Right atrium auricular region (tissue), 2 donors: ENCODE measurements around the gene C2CD3. TPM values are rescaled to one million over a fixed set of nuclear protein-coding genes. Genes with fewer than 3 reads are reported as not detected.
"Not testable (repeated sequence)": the region's sequence is repeated elsewhere in the genome, so short reads cannot be mapped to it uniquely, and the experiment has no call there.

Experiments
- DNase-seq: peaks from one replicate; pipeline ENCODE4 v3.0.0-alpha.2; 2019; ENCODE audit warnings: low spot score
- H3K27ac ChIP-seq, 2 donors: fragments of 200-600 bp; sonication (generic); 1 replicate in 1 of 2; 2 replicates in 1 of 2; pipeline ENCODE4 v1.5.1; 2016 to 2019
- H3K27me3 ChIP-seq, 2 donors: fragments of 200-600 bp; sonication (generic); one replicate each; pipeline versions ENCODE4 v1.5.1 to v1.6.0; 2017 to 2019
- H3K36me3 ChIP-seq: fragments of 200-600 bp; sonication (generic); one replicate; pipeline ENCODE4 v1.5.1; 2016
- H3K4me1 ChIP-seq, 2 donors: fragments of 200-600 bp; sonication (generic); one replicate each; pipeline versions ENCODE4 v1.5.1 to v1.6.0; 2017 to 2019
- H3K4me3 ChIP-seq, 2 donors: fragments of 200-600 bp; sonication (generic); 1 replicate in 1 of 2; 2 replicates in 1 of 2; pipeline ENCODE4 v1.5.1; 2017 to 2019; ENCODE audit warnings: mild to moderate bottlenecking in 1 of 2, moderate library complexity in 1 of 2
- H3K9me3 ChIP-seq, 2 donors: fragments of 200-600 bp; sonication (generic); one replicate each; pipeline ENCODE4 v1.5.1; 2019
- CTCF ChIP-seq, 2 donors: fragments of 200-600 bp; sonication (generic); IDR thresholded peaks; one replicate each; pipeline ENCODE4 v1.5.1; 2019; ENCODE audit warnings: antibody characterized with exemption in 2 of 2
- total RNA-seq, 2 donors: library from RNA; depleted of rRNA; stranded (reverse); fragments of >200 nt; gene quantifications; one replicate each; pipeline ENCODE4 v1.1.0, GENCODE V29; 2016

Gene C2CD3
- total RNA-seq, 2 donors from 2014 or later: 15.0 to 15.4 TPM

- no peak for TF ChIP-seq CTCF (IDR thresholded peaks at IDR 0.05)
- H3K4me1 ChIP-seq: no peaks in the 10 kb centered on the region
- H3K4me3 ChIP-seq: no peak overlapping the region
- no peak overlapping the region for H3K27ac ChIP-seq
- no peaks in the 10 kb centered on the region for H3K27me3 ChIP-seq
- DNase-seq: no peak
- peaks cover under 1% of the 10 kb centered on the region for H3K36me3 ChIP-seq
- H3K9me3 ChIP-seq: no peaks in the 10 kb centered on the region
Measured at GRCh38 chr11:74123008-74123448, 47.8 kb downstream of the C2CD3 start.

DNA sequence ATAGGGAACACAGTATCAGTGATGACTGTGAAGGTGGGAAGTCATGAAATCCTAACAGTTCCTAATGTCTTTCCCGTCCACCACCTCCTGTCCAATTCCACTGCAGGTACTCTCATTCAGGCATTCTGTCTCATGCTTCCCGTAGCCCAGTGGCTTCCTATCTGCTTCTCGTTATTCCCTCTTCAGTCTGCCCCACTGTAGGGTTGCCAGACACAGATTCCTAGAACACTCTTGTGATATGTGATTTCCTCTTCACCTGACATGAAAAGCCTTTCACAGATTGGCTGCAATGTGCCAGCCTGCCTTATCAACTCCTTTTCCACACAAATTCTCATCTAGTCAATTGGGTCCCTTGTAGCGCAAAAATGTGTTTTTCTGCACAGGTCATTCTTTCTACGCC is 49.0 kb downstream of the C2CD3 start:
- no peak for DNase-seq
- Histone ChIP-seq H3K36me3 (peaks cover 10% of the 10 kb centered on the region), H3K4me3 (no peak overlapping the region), H3K27ac (no peak overlapping the region), H3K9me3 (no peaks in the 10 kb centered on the region), H3K27me3 (no peaks in the 10 kb centered on the region), H3K4me1 (no peaks in the 10 kb centered on the region)
- TF ChIP-seq CTCF (IDR thresholded peaks at IDR 0.05): no peak

DNA sequence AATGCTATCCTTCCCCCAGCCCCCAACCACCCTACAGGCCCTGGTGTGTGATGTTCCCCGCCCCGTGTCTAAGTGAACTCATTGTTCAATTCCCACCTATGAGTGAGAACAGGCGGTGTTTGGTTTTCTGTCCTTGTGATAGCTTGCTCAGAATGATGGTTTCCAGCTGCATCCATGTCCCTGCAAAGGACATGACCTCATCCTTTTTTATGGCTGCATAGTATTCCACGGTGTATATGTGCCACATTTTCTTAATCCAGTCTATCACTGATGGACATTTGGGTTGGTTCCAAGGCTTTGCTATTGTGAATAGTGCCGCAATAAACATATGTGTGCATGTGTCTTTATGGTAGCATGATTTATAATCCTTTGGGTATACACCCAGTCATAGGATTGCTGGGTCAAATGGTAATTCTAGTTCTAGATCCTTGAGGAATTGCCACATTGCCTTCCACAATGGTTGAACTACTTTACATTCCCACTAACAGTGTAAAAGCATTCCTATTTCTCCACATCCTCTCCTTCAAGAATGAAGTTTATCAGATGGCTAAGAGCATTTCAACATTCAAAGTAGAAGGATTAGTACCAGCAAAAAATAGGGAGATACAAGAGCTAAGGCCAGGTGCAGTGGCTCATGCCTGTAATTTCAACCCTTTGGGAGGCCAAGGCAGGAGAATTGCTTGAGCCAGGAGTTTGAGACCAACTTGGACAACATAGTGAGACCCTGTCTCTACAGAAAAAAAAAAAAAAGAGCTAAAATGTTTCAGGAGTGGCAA is 50.4 kb downstream of the C2CD3 start:
- H3K36me3 ChIP-seq: peaks cover 20% of the 10 kb centered on the region
- DNase-seq, H3K27me3 ChIP-seq, H3K4me3 ChIP-seq, H3K9me3 ChIP-seq, H3K27ac ChIP-seq, H3K4me1 ChIP-seq: not testable (repeated sequence)

DNA sequence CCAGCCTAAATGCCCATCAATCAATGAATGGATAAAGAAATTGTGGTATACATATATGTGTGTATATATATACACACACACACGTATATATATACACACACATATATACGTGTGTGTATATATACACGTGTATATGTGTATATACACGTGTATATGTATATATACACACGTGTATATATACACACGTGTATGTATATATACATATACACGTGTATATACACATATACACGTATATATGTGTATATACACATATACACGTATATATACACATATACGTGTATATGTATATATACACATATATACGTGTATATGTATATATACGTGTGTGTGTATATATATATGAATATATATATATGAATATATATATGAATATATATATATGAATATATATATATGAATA is 54.1 kb downstream of the C2CD3 start:
- no peak overlapping the region for H3K4me3 ChIP-seq
- no peak overlapping the region for H3K27ac ChIP-seq
- H3K27me3 ChIP-seq: no peaks in the 10 kb centered on the region
- no peak for TF ChIP-seq CTCF (IDR thresholded peaks at IDR 0.05)
- no peaks in the 10 kb centered on the region for H3K4me1 ChIP-seq
- no peaks in the 10 kb centered on the region for H3K9me3 ChIP-seq
- peaks cover 43% of the 10 kb centered on the region for H3K36me3 ChIP-seq
- DNase-seq: no peak

DNA sequence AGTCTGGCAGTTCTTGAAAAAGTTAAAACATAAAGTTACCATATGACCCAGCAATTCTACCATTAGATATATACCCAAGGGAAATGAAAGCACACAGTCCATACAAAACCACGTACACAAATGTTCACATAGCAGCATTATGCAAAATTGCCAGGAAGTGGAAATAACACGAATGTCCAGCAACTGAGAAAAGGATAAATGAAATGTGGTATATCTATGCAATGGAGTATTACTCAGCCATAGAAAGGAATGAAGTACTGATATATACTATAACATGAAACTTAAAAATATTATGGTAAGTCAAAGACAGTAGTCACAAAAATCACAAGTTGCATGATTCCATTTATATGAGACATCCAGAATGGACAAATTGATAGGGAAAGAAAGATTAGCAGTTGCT is 57.9 kb downstream of the C2CD3 start:
- Histone ChIP-seq H3K36me3 (peaks cover 41% of the 10 kb centered on the region), H3K27me3 (no peaks in the 10 kb centered on the region), H3K4me1 (no peaks in the 10 kb centered on the region), H3K27ac (no peak overlapping the region), H3K9me3 (no peaks in the 10 kb centered on the region), H3K4me3 (no peak overlapping the region)
- DNase-seq: no peak
- TF ChIP-seq CTCF (IDR thresholded peaks at IDR 0.05): no peak

GRCh38 chr11:74106124-74106523 is 64.7 kb downstream of the C2CD3 start:
- Histone ChIP-seq H3K27ac (no peak overlapping the region), H3K4me3 (no peak overlapping the region), H3K27me3 (no peaks in the 10 kb centered on the region), H3K9me3 (no peaks in the 10 kb centered on the region), H3K4me1 (no peaks in the 10 kb centered on the region), H3K36me3 (peaks cover 38% of the 10 kb centered on the region)
- TF ChIP-seq CTCF (IDR thresholded peaks at IDR 0.05): no peak
- DNase-seq: no peak
